Ovary (tissue), 9 donors: ENCODE measurements around the gene ADAM10. TPM values are rescaled to one million over a fixed set of nuclear protein-coding genes. Genes with fewer than 3 reads are reported as not detected.

Source experiments
- DNase-seq, 5 donors: peaks; one replicate each; pipeline ENCODE4 v3.0.0-alpha.2; 2019 to 2020
- H3K27ac ChIP-seq, 2 donors: fragments of 200-600 bp; one replicate each; pipeline versions ENCODE4 v1.5.1 to v1.8.0; 2019 to 2022
- H3K27me3 ChIP-seq: fragments of 200-600 bp; one replicate; pipeline ENCODE4 v1.8.0; 2022
- H3K36me3 ChIP-seq: fragments of 200-600 bp; sonication (generic); one replicate; pipeline ENCODE4 v1.5.1; 2019
- H3K4me1 ChIP-seq: one replicate; pipeline ENCODE4 v1.8.1; 2013; ENCODE audit warnings: mild to moderate bottlenecking, moderate library complexity; ENCODE audit not compliant: insufficient read depth
- H3K4me3 ChIP-seq: fragments of 200-600 bp; sonication (generic); one replicate; pipeline ENCODE4 v1.5.1; 2017
- H3K9me3 ChIP-seq, 2 donors: fragments of 200-600 bp in 1 of 2; sonication (generic) in 1 of 2; one replicate each; pipeline versions ENCODE4 v1.5.1 to v1.8.1; 2013 to 2019; ENCODE audit warnings: mild to moderate bottlenecking in 1 of 2, moderate library complexity in 1 of 2
- CTCF ChIP-seq, 3 donors: fragments of 450-650 bp in 2 of 3; fragments of 200-600 bp in 1 of 3; IDR thresholded peaks; one replicate each; pipeline versions ENCODE4 v1.5.1 to v1.8.0; 2016 to 2022; ENCODE audit warnings: antibody characterized with exemption in 3 of 3, mild to moderate bottlenecking in 1 of 3
- EP300 ChIP-seq: sonication (generic); formaldehyde crosslinking; IDR thresholded peaks from one replicate; pipeline ENCODE4 v1.6.1; 2017; ENCODE audit warnings: antibody characterized with exemption
- POLR2A ChIP-seq: fragments of 450-650 bp; IDR thresholded peaks from one replicate; pipeline ENCODE4 v1.6.1; 2017; ENCODE audit warnings: antibody characterized with exemption, mild to moderate bottlenecking, moderate library complexity
- WGBS, 3 donors: extraction: QIAGEN DNeasy Blood & Tissue Kit in 1 of 3; methylation state at CpG; one replicate each; pipeline versions ENCODE4 v1.1.5 to v1.1.7; 2013 to 2017; 5-methylcytosine and 5-hydroxymethylcytosine counted together
- intact Hi-C, 4 donors: fragments of 100-400 bp; cut with DNase I; formaldehyde crosslinking; loops; one replicate each; pipeline versions ENCODE4 v1.11.0 to v1.15.1; 2022 to 2023
- polyA plus RNA-seq, 2 donors: library from polyadenylated mRNA; stranded (reverse); fragments of 200-250 nt in 1 of 2; fragments of 350-450 nt in 1 of 2; fragmentation: Illumina TruSeq in 1 of 2; extraction: RNeasy Lipid Tissue Mini Kit (QIAGEN cat#74804) in 1 of 2; gene quantifications; one replicate each; pipeline ENCODE4 v1.2.3, GENCODE V29; 2013 to 2014
- total RNA-seq, 7 donors: library from RNA; depleted of rRNA in 2 of 7; stranded (reverse); fragments of >200 nt in 2 of 7; fragmentation: NEBNext Ultra II Directional in 3 of 7; extraction: Animal tissue kit (Norgen Biotek cat#: 25700) in 3 of 7; gene quantifications; one replicate each; pipeline versions ENCODE4 v1.1.0 to v1.2.4, GENCODE V29; 2016 to 2023
- donor health status: DM: no; HTN: no; CAD: no; lungs with moderate emphysema.
- donor health status: DM: no; HTN: no; CAD: no.
- donor health status: Bipolar disorder and iron deficiency.
- donor health status: DM: yes; HTN: yes; CAD: no.
- donor health status: DM: no; HTN: no; CAD: no.
- donor health status: DM: yes; HTN: yes; CAD: no.

Gene ADAM10
- total and polyA plus RNA-seq, 9 donors, result 23.2 to 86.4 (median 63.0) TPM

- 93 to 96% (median 94%) methylated on average over 2 of the region's 2 CpGs for WGBS, 3 donors
- TF ChIP-seq POLR2A (no peak), EP300 (no peak), CTCF (IDR thresholded peaks at IDR 0.05) (no peak)
These were observed 49.7 kb downstream of the ADAM10 start for GRCh38 chr15:58699769-58700168.

GRCh38 chr15:58698887-58699641 lies 50.4 kb downstream of the ADAM10 start:
- intact Hi-C loops, result no loop called here
- Histone ChIP-seq H3K27ac (no peak overlapping the region), H3K4me3 (no peak overlapping the region), H3K4me1 (peaks cover 2% of the 10 kb centered on the region), H3K27me3 (no peaks in the 10 kb centered on the region), H3K9me3 (no peaks in the 10 kb centered on the region), H3K36me3 (no peaks in the 10 kb centered on the region)
- DNase-seq, result no peak
- TF ChIP-seq CTCF (IDR thresholded peaks at IDR 0.05) (no peak), POLR2A (no peak), EP300 (no peak)
- 94 to 99% (median 94%) methylated on average over 2 of the region's 2 CpGs for WGBS, 3 donors

More at GRCh38 chr15:58699769-58700168, 49.7 kb downstream of the ADAM10 start:
- no peaks in the 10 kb centered on the region for H3K9me3 ChIP-seq
- no peaks in the 10 kb centered on the region for H3K36me3 ChIP-seq
- intact Hi-C loops, result no loop called here
- no peak overlapping the region for H3K4me3 ChIP-seq
- H3K4me1 ChIP-seq, result peaks cover 2% of the 10 kb centered on the region
- H3K27me3 ChIP-seq, result no peaks in the 10 kb centered on the region
- no peak for DNase-seq
- H3K27ac ChIP-seq, result no peak overlapping the region

- TF ChIP-seq EP300, result no peak
- TF ChIP-seq CTCF (IDR thresholded peaks at IDR 0.05), result no peak
- TF ChIP-seq POLR2A, result no peak
- H3K4me3 ChIP-seq, result no peak overlapping the region
- no peaks in the 10 kb centered on the region for H3K9me3 ChIP-seq
- intact Hi-C loops, result no loop called here
- 93 to 97% (median 96%) methylated on average over 2 of the region's 2 CpGs for WGBS, 3 donors
- no peaks in the 10 kb centered on the region for H3K36me3 ChIP-seq
- H3K27ac ChIP-seq, result no peak overlapping the region
- no peak for DNase-seq
- H3K4me1 ChIP-seq, result peaks cover 2% of the 10 kb centered on the region
- H3K27me3 ChIP-seq, result no peaks in the 10 kb centered on the region
These were observed 52.3 kb downstream of the ADAM10 start for GRCh38 chr15:58697220-58697619.

GRCh38 chr15:58696738-58697137 lies 52.8 kb downstream of the ADAM10 start:
- Histone ChIP-seq H3K4me3 (no peak overlapping the region), H3K4me1 (peaks cover 2% of the 10 kb centered on the region), H3K9me3 (no peaks in the 10 kb centered on the region), H3K27me3 (no peaks in the 10 kb centered on the region), H3K27ac (no peak overlapping the region), H3K36me3 (no peaks in the 10 kb centered on the region)
- WGBS, 3 donors, result 93 to 96% (median 95%) methylated on average over 6 of the region's 6 CpGs
- intact Hi-C loops, result no loop called here
- no peak for DNase-seq
- TF ChIP-seq POLR2A (no peak), EP300 (no peak), CTCF (IDR thresholded peaks at IDR 0.05) (no peak)
